GM19324 (cell line): ENCODE results near the gene CKS2.

ENCODE experiments used
- ATAC-seq: cut with Tn5 transposase; IDR thresholded peaks from one replicate; pipeline ENCODE4 v1.9.1; 2021; ENCODE audit warnings: mild to moderate bottlenecking, moderate library complexity; ENCODE audit not compliant: unreplicated experiment, low FRiP score

The CKS2 gene

DNA sequence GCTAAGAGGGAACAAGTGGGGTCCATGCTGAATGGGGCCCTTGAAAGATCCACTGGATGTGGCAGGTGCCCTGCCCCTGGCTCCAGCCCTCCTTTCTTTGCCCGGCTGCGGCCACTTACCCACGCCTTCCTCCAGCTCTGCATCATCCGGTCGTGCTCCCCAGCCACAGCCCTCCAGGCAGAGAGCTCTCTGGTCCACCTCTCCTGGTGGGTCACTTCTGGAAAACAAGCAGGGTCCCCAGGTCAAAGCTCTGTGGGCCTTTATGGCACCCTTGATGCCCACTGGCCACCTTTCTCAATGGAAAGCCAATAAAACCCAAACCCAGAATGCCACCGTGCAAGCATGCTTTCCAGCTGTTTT is 52.3 kb downstream of the CKS2 start:
- no peak for ATAC-seq

DNA sequence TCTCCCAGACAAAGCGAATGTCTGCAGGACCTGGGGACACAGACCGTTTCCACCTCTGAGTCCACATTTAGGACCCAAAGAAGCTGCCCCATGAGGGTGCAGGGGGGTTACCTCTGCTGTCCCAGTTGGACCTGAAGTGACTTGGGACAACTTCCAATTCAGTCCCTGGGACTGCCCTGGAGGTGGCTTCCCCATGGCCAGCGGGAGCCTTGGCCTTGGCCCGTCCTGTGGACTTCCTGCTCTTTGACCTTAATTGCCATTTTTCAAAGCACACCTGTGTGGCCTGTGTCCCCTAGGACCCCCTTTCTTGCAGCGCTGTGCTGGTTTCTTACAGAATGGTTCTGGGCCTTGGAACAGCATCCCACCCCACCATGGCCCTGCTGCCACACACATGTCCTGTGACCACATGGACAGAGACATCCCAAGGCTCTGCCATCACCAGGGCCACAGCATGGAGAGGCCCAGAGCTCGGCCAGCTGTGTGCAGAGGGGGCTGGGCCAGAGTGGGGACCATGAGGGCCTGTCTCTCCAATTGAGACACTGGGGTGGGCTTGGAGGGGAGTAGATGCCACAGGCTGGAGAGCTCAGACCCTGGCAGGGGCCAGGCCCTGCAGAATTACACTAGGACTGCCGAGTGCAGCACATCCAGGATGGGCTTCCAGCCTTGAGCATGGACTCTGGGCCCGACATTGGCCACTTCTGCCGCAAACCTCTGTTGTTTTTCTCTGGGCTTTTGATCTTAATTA is 53.1 kb downstream of the CKS2 start:
- no peak for ATAC-seq

DNA sequence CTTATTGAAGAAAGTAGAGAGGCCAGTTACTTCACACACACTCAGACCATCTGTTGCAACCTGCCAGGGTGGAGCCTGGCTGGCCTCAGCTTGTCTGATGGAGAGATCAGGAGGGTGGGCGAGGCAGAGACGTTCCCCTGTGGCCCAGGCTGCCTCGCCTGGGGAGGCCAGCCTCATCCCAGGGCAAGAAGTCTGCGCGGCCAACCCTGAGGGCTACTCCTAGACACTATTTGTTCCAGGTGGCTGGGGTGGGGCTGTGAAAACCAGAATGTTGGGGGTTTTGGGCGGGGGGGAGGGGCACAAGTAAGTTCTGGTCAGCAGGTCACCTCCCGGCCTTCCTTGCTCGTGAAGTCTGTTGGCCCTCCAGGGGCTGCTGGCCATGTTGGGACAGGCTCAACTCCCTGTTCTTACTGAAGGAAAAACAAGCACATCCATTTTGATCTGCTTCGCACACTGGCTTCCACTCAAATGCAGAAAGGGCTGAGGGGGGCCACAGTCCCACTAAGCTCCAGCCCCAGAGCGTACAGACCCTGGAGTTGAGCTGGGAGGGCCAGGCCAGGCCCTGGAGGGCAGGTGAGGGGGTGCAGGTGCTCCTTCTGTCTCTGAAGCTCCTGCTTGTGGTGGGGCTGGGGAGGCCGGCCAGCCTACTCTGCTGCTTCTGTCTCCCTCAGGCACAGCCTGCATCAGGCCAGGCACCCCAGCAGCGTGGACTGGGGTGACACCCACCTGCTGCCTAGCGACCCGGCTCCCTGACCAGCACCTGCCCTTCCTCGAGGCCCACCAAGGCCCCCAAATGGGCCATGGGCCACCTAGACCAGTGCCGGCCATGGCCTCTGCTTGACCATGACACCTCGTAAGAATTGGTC is 53.9 kb downstream of the CKS2 start:
- ATAC-seq: no peak

DNA sequence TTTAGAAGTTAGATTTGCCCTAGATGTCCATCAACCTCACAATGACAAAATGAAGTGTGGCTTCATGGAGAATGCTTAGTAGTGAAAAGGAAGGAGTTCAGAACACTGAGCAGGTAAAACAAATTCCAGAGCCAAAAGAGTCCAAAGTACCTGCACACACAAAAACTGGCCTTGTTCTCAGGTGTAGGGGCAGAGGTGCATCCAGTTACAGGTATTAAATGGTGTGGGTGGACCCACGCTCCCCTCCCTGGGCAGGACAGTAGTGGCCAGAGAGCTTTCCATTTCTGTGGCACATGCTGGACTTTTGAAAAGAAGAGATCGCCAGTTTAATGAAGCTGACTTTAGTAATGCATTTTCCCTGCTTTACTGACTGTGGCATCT is 54.5 kb downstream of the CKS2 start:
- no peak for ATAC-seq
